HEK293 (cell line): Measurements from ENCODE around the gene DPCD.
A peak's percentile ranks its signal among the peaks of the same experiment; 100 is the strongest.

Experiments
- ATF2 ChIP-seq: fragments of 450-650 bp; formaldehyde crosslinking; IDR thresholded peaks from 2 replicates; pipeline ENCODE4 v1.5.1; 2016; ENCODE audit warnings: missing biosample characterization, missing genetic modification characterization, low read depth
- GLIS1 ChIP-seq: fragments of 450-650 bp; formaldehyde crosslinking; IDR thresholded peaks from 2 replicates; pipeline ENCODE4 v1.5.1; 2016; ENCODE audit warnings: missing biosample characterization, missing genetic modification characterization
- RBAK ChIP-seq: fragments of 450-650 bp; formaldehyde crosslinking; IDR thresholded peaks from 2 replicates; pipeline ENCODE4 v1.5.1; 2016; ENCODE audit warnings: missing biosample characterization, missing genetic modification characterization
- REPIN1 ChIP-seq: fragments of 450-650 bp; formaldehyde crosslinking; IDR thresholded peaks from 2 replicates; pipeline ENCODE4 v1.5.1; 2017; ENCODE audit warnings: missing biosample characterization, missing genetic modification characterization, low read depth
- TRIM28 ChIP-seq: IDR thresholded peaks from 2 replicates; pipeline ENCODE4 v1.6.1; 2011; ENCODE audit warnings: low read length, control low read depth, borderline replicate concordance
- YY1 ChIP-seq: fragments of 450-650 bp; formaldehyde crosslinking; IDR thresholded peaks from 2 replicates; pipeline ENCODE4 v1.5.1; 2018; ENCODE audit warnings: missing biosample characterization, missing genetic modification characterization
- ZBTB11 ChIP-seq: fragments of 450-650 bp; formaldehyde crosslinking; conservative IDR thresholded peaks from 2 replicates; pipeline ENCODE4 v1.5.1; 2016; ENCODE audit warnings: low read depth, missing biosample characterization, missing genetic modification characterization
- ZBTB20 ChIP-seq: fragments of 450-650 bp; formaldehyde crosslinking; IDR thresholded peaks from 2 replicates; pipeline ENCODE4 v1.5.1; 2016; ENCODE audit warnings: missing biosample characterization, missing genetic modification characterization
- ZBTB7A ChIP-seq: fragments of 450-650 bp; formaldehyde crosslinking; IDR thresholded peaks from 2 replicates; pipeline ENCODE4 v1.5.1; 2016; ENCODE audit warnings: low read depth, missing biosample characterization, missing genetic modification characterization
- ZBTB8A ChIP-seq: fragments of 450-650 bp; formaldehyde crosslinking; IDR thresholded peaks from 2 replicates; pipeline ENCODE4 v1.5.1; 2016; ENCODE audit warnings: missing biosample characterization, missing genetic modification characterization
- ZFP37 ChIP-seq: fragments of 450-650 bp; formaldehyde crosslinking; IDR thresholded peaks from 2 replicates; pipeline ENCODE4 v1.5.1; 2016; ENCODE audit warnings: missing biosample characterization, missing genetic modification characterization
- ZNF10 ChIP-seq: fragments of 450-650 bp; formaldehyde crosslinking; IDR thresholded peaks from 2 replicates; pipeline ENCODE4 v1.5.1; 2017; ENCODE audit warnings: missing biosample characterization, missing genetic modification characterization
- ZNF175 ChIP-seq: fragments of 450-650 bp; formaldehyde crosslinking; IDR thresholded peaks from 2 replicates; pipeline ENCODE4 v1.5.1; 2016; ENCODE audit warnings: missing biosample characterization, missing genetic modification characterization
- ZNF2 ChIP-seq: fragments of 450-650 bp; formaldehyde crosslinking; IDR thresholded peaks from 2 replicates; pipeline ENCODE4 v1.5.1; 2016; ENCODE audit warnings: missing biosample characterization, missing genetic modification characterization
- ZNF280D ChIP-seq: fragments of 450-650 bp; formaldehyde crosslinking; IDR thresholded peaks from 2 replicates; pipeline ENCODE4 v1.5.1; 2016; ENCODE audit warnings: missing biosample characterization, missing genetic modification characterization
- ZNF341 ChIP-seq: fragments of 450-650 bp; formaldehyde crosslinking; IDR thresholded peaks from 2 replicates; pipeline ENCODE4; 2016; ENCODE audit warnings: low read depth, missing biosample characterization, missing genetic modification characterization
- ZNF350 ChIP-seq: fragments of 450-650 bp; formaldehyde crosslinking; IDR thresholded peaks from 2 replicates; pipeline ENCODE4 v1.5.0; 2017; ENCODE audit warnings: missing biosample characterization, mild to moderate bottlenecking, missing genetic modification characterization
- ZNF433 ChIP-seq: fragments of 450-650 bp; formaldehyde crosslinking; IDR thresholded peaks from 2 replicates; pipeline ENCODE4 v1.5.1; 2016; ENCODE audit warnings: missing biosample characterization, missing genetic modification characterization, low read depth
- ZNF510 ChIP-seq: fragments of 450-650 bp; formaldehyde crosslinking; IDR thresholded peaks from 2 replicates; pipeline ENCODE4 v1.5.1; 2018; ENCODE audit warnings: mild to moderate bottlenecking, missing genetic modification characterization, missing biosample characterization; ENCODE audit not compliant: insufficient replicate concordance
- ZNF548 ChIP-seq: fragments of 450-650 bp; formaldehyde crosslinking; IDR thresholded peaks from 2 replicates; pipeline ENCODE4 v1.5.1; 2016; ENCODE audit warnings: missing biosample characterization, missing genetic modification characterization
- ZNF610 ChIP-seq: fragments of 450-650 bp; formaldehyde crosslinking; IDR thresholded peaks from 2 replicates; pipeline ENCODE4 v1.5.1; 2016; ENCODE audit warnings: missing biosample characterization, missing genetic modification characterization, borderline replicate concordance
- ZNF629 ChIP-seq: fragments of 450-650 bp; formaldehyde crosslinking; IDR thresholded peaks from 2 replicates; pipeline ENCODE4 v1.5.1; 2017; ENCODE audit warnings: missing biosample characterization, missing genetic modification characterization
- ZNF660 ChIP-seq: fragments of 450-650 bp; IDR thresholded peaks from 2 replicates; pipeline ENCODE4 v1.5.1; 2018; ENCODE audit warnings: missing biosample characterization, mild to moderate bottlenecking, missing genetic modification characterization
- ZSCAN30 ChIP-seq: fragments of 450-650 bp; IDR thresholded peaks from 2 replicates; pipeline ENCODE4 v1.5.1; 2018; ENCODE audit warnings: missing biosample characterization, mild to moderate bottlenecking, missing genetic modification characterization, moderate library complexity
- TF ChIP-seq, protein P1 (sequence below): fragments of 450-650 bp; formaldehyde crosslinking; IDR thresholded peaks from 2 replicates; pipeline ENCODE4 v1.5.1; 2016; ENCODE audit warnings: missing biosample characterization, missing genetic modification characterization
- TF ChIP-seq, protein P2 (sequence below): fragments of 450-650 bp; formaldehyde crosslinking; IDR thresholded peaks from 2 replicates; pipeline ENCODE4 v1.5.1; 2017; ENCODE audit warnings: missing biosample characterization, missing genetic modification characterization
- TF ChIP-seq, protein P3 (sequence below): fragments of 450-650 bp; formaldehyde crosslinking; IDR thresholded peaks from 2 replicates; pipeline ENCODE4 v1.5.1; 2017; ENCODE audit warnings: missing biosample characterization, missing genetic modification characterization

The DPCD gene

GRCh38 chr10:101587725-101588653 is at the start of gene DPCD, which contains the start of gene POLL (continued):
- no peak for TF ChIP-seq ZNF175 (tag by site-specific recombination)
- no peak for TF ChIP-seq ZNF548 (tag by site-specific recombination)
- peak; percentile 69 for TF ChIP-seq GLIS1 (tag by site-specific recombination)
- peak; percentile 95 for TF ChIP-seq ZNF341 (tag by site-specific recombination)
- no peak; the same call in 1 of the 2 replicates for TF ChIP-seq ZNF2 (tag by site-specific recombination)
- 0 out of 2 replicates have a peak, but pooled peaks have one; percentile 34 for TF ChIP-seq ZFP37 (tag by site-specific recombination)
- TF ChIP-seq ZNF10 (tag by site-specific recombination): peak; percentile 75
- TF ChIP-seq ZNF660 (tag by site-specific recombination): 0 out of 2 replicates have a peak, but pooled peaks have one; percentile 18
- TF ChIP-seq ZNF510 (tag by site-specific recombination): no peak
- TF ChIP-seq TRIM28: no peak
- no peak for TF ChIP-seq RBAK
- TF ChIP-seq, protein P1, sequence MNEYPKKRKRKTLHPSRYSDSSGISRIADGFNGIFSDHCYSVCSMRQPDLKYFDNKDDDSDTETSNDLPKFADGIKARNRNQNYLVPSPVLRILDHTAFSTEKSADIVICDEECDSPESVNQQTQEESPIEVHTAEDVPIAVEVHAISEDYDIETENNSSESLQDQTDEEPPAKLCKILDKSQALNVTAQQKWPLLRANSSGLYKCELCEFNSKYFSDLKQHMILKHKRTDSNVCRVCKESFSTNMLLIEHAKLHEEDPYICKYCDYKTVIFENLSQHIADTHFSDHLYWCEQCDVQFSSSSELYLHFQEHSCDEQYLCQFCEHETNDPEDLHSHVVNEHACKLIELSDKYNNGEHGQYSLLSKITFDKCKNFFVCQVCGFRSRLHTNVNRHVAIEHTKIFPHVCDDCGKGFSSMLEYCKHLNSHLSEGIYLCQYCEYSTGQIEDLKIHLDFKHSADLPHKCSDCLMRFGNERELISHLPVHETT (tag by site-specific recombination): peak; percentile 52; the same call in 1 of the 2 replicates
- no peak for TF ChIP-seq REPIN1 (tag by site-specific recombination)
- peak; percentile 88 for TF ChIP-seq ZBTB11 (tag by site-specific recombination)
- TF ChIP-seq, protein P2, sequence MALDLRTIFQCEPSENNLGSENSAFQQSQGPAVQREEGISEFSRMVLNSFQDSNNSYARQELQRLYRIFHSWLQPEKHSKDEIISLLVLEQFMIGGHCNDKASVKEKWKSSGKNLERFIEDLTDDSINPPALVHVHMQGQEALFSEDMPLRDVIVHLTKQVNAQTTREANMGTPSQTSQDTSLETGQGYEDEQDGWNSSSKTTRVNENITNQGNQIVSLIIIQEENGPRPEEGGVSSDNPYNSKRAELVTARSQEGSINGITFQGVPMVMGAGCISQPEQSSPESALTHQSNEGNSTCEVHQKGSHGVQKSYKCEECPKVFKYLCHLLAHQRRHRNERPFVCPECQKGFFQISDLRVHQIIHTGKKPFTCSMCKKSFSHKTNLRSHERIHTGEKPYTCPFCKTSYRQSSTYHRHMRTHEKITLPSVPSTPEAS (tag by site-specific recombination): no peak
- TF ChIP-seq ZNF629 (tag by site-specific recombination): peak; percentile 70
- TF ChIP-seq ZBTB8A (tag by site-specific recombination): no peak
- peak; percentile 77 for TF ChIP-seq YY1 (tag by site-specific recombination)
- no peak for TF ChIP-seq ZNF280D (tag by site-specific recombination)
- TF ChIP-seq ZBTB7A (tag by site-specific recombination): no peak
- TF ChIP-seq ZNF433 (tag by site-specific recombination): no peak
- TF ChIP-seq ZSCAN30: no peak
- no peak for TF ChIP-seq ZNF350 (tag by site-specific recombination)
- no peak for TF ChIP-seq ATF2
- TF ChIP-seq, protein P3, sequence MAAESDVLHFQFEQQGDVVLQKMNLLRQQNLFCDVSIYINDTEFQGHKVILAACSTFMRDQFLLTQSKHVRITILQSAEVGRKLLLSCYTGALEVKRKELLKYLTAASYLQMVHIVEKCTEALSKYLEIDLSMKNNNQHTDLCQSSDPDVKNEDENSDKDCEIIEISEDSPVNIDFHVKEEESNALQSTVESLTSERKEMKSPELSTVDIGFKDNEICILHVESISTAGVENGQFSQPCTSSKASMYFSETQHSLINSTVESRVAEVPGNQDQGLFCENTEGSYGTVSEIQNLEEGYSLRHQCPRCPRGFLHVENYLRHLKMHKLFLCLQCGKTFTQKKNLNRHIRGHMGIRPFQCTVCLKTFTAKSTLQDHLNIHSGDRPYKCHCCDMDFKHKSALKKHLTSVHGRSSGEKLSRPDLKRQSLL (tag by site-specific recombination): no peak
- peak; percentile 69; the same call in 1 of the 2 replicates for TF ChIP-seq ZBTB20 (tag by site-specific recombination)
- TF ChIP-seq ZNF610 (tag by site-specific recombination): no peak
- TF ChIP-seq, all 188 proteins: peak for 35
